Subcutaneous adipose tissue (tissue), 4 donors: Measurements from ENCODE around the gene RECQL5. TPM values are rescaled to one million over a fixed set of nuclear protein-coding genes. Genes with fewer than 3 reads are reported as not detected.

Experiments used
- CTCF ChIP-seq: fragments of 450-650 bp; IDR thresholded peaks from one replicate; pipeline ENCODE4 v1.5.1; 2016; ENCODE audit warnings: low read depth, mild to moderate bottlenecking, control low read depth, antibody characterized with exemption, moderate library complexity
- total RNA-seq, 4 donors: library from RNA; depleted of rRNA; stranded (reverse); fragments of >200 nt; gene quantifications; one replicate each; pipeline ENCODE4 v1.1.0, GENCODE V29; 2016

RECQL5 gene
- total RNA-seq, 4 donors from 2014 or later: 7.7 to 23.4 (median 15.5) TPM

- TF ChIP-seq CTCF: no peak
These were observed 17.3 kb downstream of the RECQL5 start for GRCh38 chr17:75649687-75650086.

GRCh38 chr17:75647921-75648320, 19.0 kb downstream of the RECQL5 start:
- no peak for TF ChIP-seq CTCF

GRCh38 chr17:75647061-75647460, 19.9 kb downstream of the RECQL5 start:
- TF ChIP-seq CTCF: no peak

GRCh38 chr17:75646638-75646992, 20.3 kb downstream of the RECQL5 start:
- no peak for TF ChIP-seq CTCF

GRCh38 chr17:75645889-75646637, 20.9 kb downstream of the RECQL5 start:
- no peak for TF ChIP-seq CTCF

- no peak for TF ChIP-seq CTCF
These were observed 21.5 kb downstream of the RECQL5 start for GRCh38 chr17:75645501-75645888.

- TF ChIP-seq CTCF: no peak
These were observed 23.3 kb downstream of the RECQL5 start for GRCh38 chr17:75643643-75644017.
